ENCODE results near the gene CCN2. TPM values are rescaled to one million over a fixed set of nuclear protein-coding genes. Genes with fewer than 3 reads are reported as not detected.

The CCN2 gene
- polyA plus RNA-seq, 1 of the 3 experiments (the other 2 are of a cell fraction), result 709 TPM

- TF ChIP-seq ELF1 (IDR thresholded peaks at IDR 0.05), result no peak
- TF ChIP-seq MAX (IDR thresholded peaks at IDR 0.05; ENCODE audit: low read depth), result no peak
Measured at GRCh38 chr6:131999545-132000146, 48.5 kb upstream of the CCN2 start (continued).

GRCh38 chr6:131998255-131998982, 47.2 kb upstream of the CCN2 start:
- 35% methylated on average over 9 of the region's 9 CpGs for WGBS (ENCODE audit: low lambda C conversion rate)
- ChIA-PET POLR2A (no interaction called here), CTCF (no interaction called here)
- peaks cover 21% of the 10 kb centered on the region for H3F3A ChIP-seq (replicated peaks; ENCODE audit: insufficient read depth)
- H3K4me3 ChIP-seq (ENCODE audit: low read depth in 2 of 2, low read length in 1 of 2), result no peak overlapping the region
- H4K20me1 ChIP-seq (ENCODE audit: insufficient read depth), result no peaks in the 10 kb centered on the region
- no peaks in the 10 kb centered on the region for H3K79me2 ChIP-seq (ENCODE audit: insufficient read depth)
- H3K9ac ChIP-seq, result no peak overlapping the region
- no peak overlapping the region for H3K4me2 ChIP-seq
- no peaks in the 10 kb centered on the region for H3K36me3 ChIP-seq (replicated peaks in 1 of 2; ENCODE audit: control insufficient read depth in 1 of 2, insufficient read depth in 2 of 2, low read length in 1 of 2)
- H3K4me1 ChIP-seq (ENCODE audit: control insufficient read depth in 1 of 2, insufficient read depth in 2 of 2, low read depth in 1 of 2, low read length in 1 of 2), result peaks cover 0 to 7% of the 10 kb centered on the region in 2 experiments; a peak in 1 of 4 replicates
- H3K9me2 ChIP-seq, result no peaks in the 10 kb centered on the region
- no peaks in the 10 kb centered on the region for H3K9me3 ChIP-seq
- DNase-seq, result no peak
- TF ChIP-seq SMC3 (IDR thresholded peaks at IDR 0.05; ENCODE audit: low read depth, low read length) (no peak), MEF2A (IDR thresholded peaks at IDR 0.05; ENCODE audit: borderline replicate concordance, low read depth) (peak; percentile 60; the same call in 1 of the 2 replicates), RXRA (IDR thresholded peaks at IDR 0.05; ENCODE audit: borderline replicate concordance, low read depth) (no peak), USF1 (IDR thresholded peaks at IDR 0.05; ENCODE audit: borderline replicate concordance, low read depth) (no peak), RCOR1 (IDR thresholded peaks at IDR 0.05; ENCODE audit: low read length) (no peak), FOSL2 (IDR thresholded peaks at IDR 0.05; ENCODE audit: borderline replicate concordance, low read depth) (peak; percentile 3; the same call in 1 of the 2 replicates), FOXM1 (IDR thresholded peaks at IDR 0.05; ENCODE audit: low read depth) (no peak), TAF1 (IDR thresholded peaks at IDR 0.05; ENCODE audit: borderline replicate concordance, low read depth, low read length) (no peak), POLR2AphosphoS5 (IDR thresholded peaks at IDR 0.05; ENCODE audit: low read depth, low read length) (no peak), NFIC (IDR thresholded peaks at IDR 0.05; ENCODE audit: borderline replicate concordance) (peak; percentile 32; the same call in 1 of the 2 replicates), MAX (IDR thresholded peaks at IDR 0.05; ENCODE audit: low read depth) (peak; percentile 60; the same call in 1 of the 2 replicates), ELF1 (IDR thresholded peaks at IDR 0.05) (no peak), RFX5 (IDR thresholded peaks at IDR 0.05; ENCODE audit: low read length) (no peak), JUND (IDR thresholded peaks at IDR 0.05) (no peak; the same call in 1 of the 2 replicates), USF2 (IDR thresholded peaks at IDR 0.05; ENCODE audit: borderline replicate concordance, low read depth, low read length) (no peak), TCF12 (IDR thresholded peaks at IDR 0.05) (peak; percentile 6; the same call in 1 of the 2 replicates), RAD21 (IDR thresholded peaks at IDR 0.05; ENCODE audit: low read length) (no peak)
- H3K27me3 ChIP-seq (ENCODE audit: insufficient read depth), result no peaks in the 10 kb centered on the region
- H3K27ac ChIP-seq (ENCODE audit: low read depth in 2 of 2, low read length in 1 of 2), result peak overlapping the region in 1 of 2 experiments; percentile 96; a peak in 2 of 4 replicates
- peak overlapping the region; percentile 1; the same call in 1 of the 2 replicates for H2AFZ ChIP-seq (ENCODE audit: low read depth)

All from SK-N-SH (cell line).